SK-N-SH treated with all-trans-retinoic acid at 6 μM for 48 hours (cell line): ENCODE results near the gene SELL.

ENCODE experiments used
- CSDC2 ChIP-seq: fragments of 250-450 bp; sonication (Bioruptor Pico); IDR thresholded peaks from 2 replicates; pipeline ENCODE4 v1.5.0; 2020; ENCODE audit warnings: mild to moderate bottlenecking, moderate library complexity
- CSRNP3 ChIP-seq: fragments of 250-450 bp; sonication (Bioruptor Pico); IDR thresholded peaks from 2 replicates; pipeline ENCODE4 v1.5.1; 2021; ENCODE audit warnings: mild to moderate bottlenecking, moderate library complexity
- ISL1 ChIP-seq: fragments of 250-450 bp; sonication (Bioruptor Pico); IDR thresholded peaks from 2 replicates; pipeline ENCODE4 v2.1.2; 2022; ENCODE audit warnings: mild to moderate bottlenecking, moderate library complexity
- PATZ1 ChIP-seq: fragments of 250-450 bp; sonication (Bioruptor Pico); IDR thresholded peaks from 2 replicates; pipeline ENCODE4 v1.8.0; 2020; ENCODE audit warnings: mild to moderate bottlenecking, moderate library complexity, borderline replicate concordance
- POU6F1 ChIP-seq: fragments of 250-450 bp; sonication (Bioruptor Pico); IDR thresholded peaks from 2 replicates; pipeline ENCODE4 v1.8.0; 2021; ENCODE audit warnings: low read depth, mild to moderate bottlenecking, moderate library complexity, borderline replicate concordance
- RARB ChIP-seq: fragments of 250-450 bp; sonication (Bioruptor Pico); IDR thresholded peaks from 2 replicates; pipeline ENCODE4 v1.8.0; 2021; ENCODE audit warnings: mild to moderate bottlenecking, moderate library complexity
- TCF4 ChIP-seq: fragments of 250-450 bp; sonication (Bioruptor Pico); IDR thresholded peaks from 2 replicates; pipeline ENCODE4 v1.8.0; 2021; ENCODE audit warnings: mild to moderate bottlenecking, moderate library complexity, borderline replicate concordance
- ZFP3 ChIP-seq: fragments of 250-450 bp; sonication (Bioruptor Pico); IDR thresholded peaks from 2 replicates; pipeline ENCODE4 v1.5.0; 2020; ENCODE audit warnings: mild to moderate bottlenecking, moderate library complexity
- ZFP30 ChIP-seq: fragments of 450-650 bp; formaldehyde crosslinking; IDR thresholded peaks from 2 replicates; pipeline ENCODE4 v1.5.0; 2022; ENCODE audit warnings: mild to moderate bottlenecking, moderate library complexity
- ZNF565 ChIP-seq: fragments of 450-650 bp; formaldehyde crosslinking; conservative IDR thresholded peaks from 2 replicates; pipeline ENCODE4 v1.5.0; 2020; ENCODE audit warnings: low read depth, mild to moderate bottlenecking, moderate library complexity
- ZNF70 ChIP-seq: fragments of 450-650 bp; formaldehyde crosslinking; IDR thresholded peaks from 2 replicates; pipeline ENCODE4 v1.5.0; 2020; ENCODE audit warnings: mild to moderate bottlenecking, moderate library complexity

- no peak for TF ChIP-seq ZFP3 (CRISPR knock-in tag)
- no peak for TF ChIP-seq ZFP30 (CRISPR knock-in tag)
- TF ChIP-seq CSRNP3 (CRISPR knock-in tag) = no peak
- no peak for TF ChIP-seq RARB (CRISPR knock-in tag)
- TF ChIP-seq TCF4 (CRISPR knock-in tag) = no peak
- no peak for TF ChIP-seq PATZ1
- TF ChIP-seq POU6F1 (CRISPR knock-in tag) = no peak
- no peak for TF ChIP-seq ZNF70
- no peak for TF ChIP-seq ZNF565 (CRISPR knock-in tag)
- no peak for TF ChIP-seq ISL1
- no peak for TF ChIP-seq CSDC2 (CRISPR knock-in tag)
Observed at GRCh38 chr1:169725930-169726329, 14.5 kb upstream of the SELL start.
